GM23338 (cell line): ENCODE measurements around the gene PFN2. TPM values are rescaled to one million over a fixed set of nuclear protein-coding genes. Genes with fewer than 3 reads are reported as not detected.

Source experiments
- ATAC-seq: fragments of 200-7000 bp; cut with Tn5 transposase; 3 replicates; pipeline ENCODE4 v1.9.1; 2020
- DNase-seq: peaks from one replicate; pipeline ENCODE4 v3.0.0-alpha.2; 2015; ENCODE audit warnings: low spot score
- H2AFZ ChIP-seq: fragments of 200-600 bp; sonication (generic); 2 replicates; pipeline ENCODE4 v1.8.0; 2016; ENCODE audit warnings: antibody characterized with exemption, mild to moderate bottlenecking, moderate library complexity
- H3F3A ChIP-seq: fragments of 200-600 bp; sonication (generic); replicated peaks from 2 replicates; pipeline ENCODE4 v1.8.0; 2017; ENCODE audit warnings: antibody characterized with exemption, mixed run types, low read depth
- H3K27ac ChIP-seq: fragments of 200-600 bp; sonication (generic); 2 replicates; pipeline ENCODE4 v1.6.1; 2016; ENCODE audit warnings: low read depth
- H3K27me3 ChIP-seq: fragments of 200-600 bp; sonication (generic); 2 replicates; pipeline ENCODE4 v1.8.0; 2016; ENCODE audit warnings: mild to moderate bottlenecking, mixed run types, moderate library complexity; ENCODE audit not compliant: insufficient read depth
- H3K36me3 ChIP-seq: fragments of 200-600 bp; sonication (generic); 2 replicates; pipeline ENCODE4 v1.8.0; 2016; ENCODE audit warnings: mild to moderate bottlenecking; ENCODE audit not compliant: insufficient read depth
- H3K4me1 ChIP-seq: fragments of 200-600 bp; sonication (generic); 2 replicates; pipeline ENCODE4 v1.8.0; 2016; ENCODE audit warnings: mild to moderate bottlenecking, moderate library complexity; ENCODE audit not compliant: insufficient read depth
- H3K4me2 ChIP-seq: fragments of 200-600 bp; sonication (generic); 2 replicates; pipeline ENCODE4 v1.7.1; 2017; ENCODE audit warnings: mixed run types
- H3K4me3 ChIP-seq: fragments of 200-600 bp; sonication (generic); 2 replicates; pipeline ENCODE4 v1.6.1; 2016; ENCODE audit warnings: mixed run types
- H3K79me2 ChIP-seq: fragments of 200-600 bp; sonication (generic); replicated peaks from 2 replicates; pipeline ENCODE4 v1.8.0; 2017; ENCODE audit warnings: mild to moderate bottlenecking; ENCODE audit not compliant: insufficient read depth
- H3K9me2 ChIP-seq: fragments of 200-600 bp; sonication (generic); 2 replicates; pipeline ENCODE4 v1.8.0; 2017; ENCODE audit not compliant: insufficient read depth
- H4K20me1 ChIP-seq: fragments of 200-600 bp; sonication (generic); replicated peaks from 2 replicates; pipeline ENCODE4 v1.8.0; 2017; ENCODE audit warnings: mild to moderate bottlenecking; ENCODE audit not compliant: insufficient read depth
- H3K27ac Mint-ChIP-seq: 2 replicates; pipeline ENCODE4 v1.8.0; 2020; ENCODE audit warnings: inconsistent platforms, mild to moderate bottlenecking, moderate library complexity, mixed read lengths
- H3K27me3 Mint-ChIP-seq: 3 replicates; pipeline ENCODE4 v1.8.0; 2022; ENCODE audit warnings: low read depth, mild to moderate bottlenecking, moderate library complexity, mixed read lengths, inconsistent platforms; ENCODE audit not compliant: insufficient read depth, poor library complexity
- H3K36me3 Mint-ChIP-seq: 3 replicates; pipeline ENCODE4 v1.8.0; 2021; ENCODE audit warnings: low read depth, mild to moderate bottlenecking, inconsistent platforms, moderate library complexity, mixed read lengths
- H3K4me1 Mint-ChIP-seq: 3 replicates; pipeline ENCODE4 v1.8.0; 2020; ENCODE audit warnings: mild to moderate bottlenecking, inconsistent platforms, mixed read lengths
- H3K4me3 Mint-ChIP-seq: 3 replicates; pipeline ENCODE4 v1.8.0; 2021; ENCODE audit warnings: moderate library complexity, mild to moderate bottlenecking, inconsistent platforms, mixed read lengths
- H3K9me3 Mint-ChIP-seq: 3 replicates; pipeline ENCODE4 v1.8.0; 2020; ENCODE audit warnings: moderate library complexity, mild to moderate bottlenecking, inconsistent platforms, mixed read lengths
- CREB1 ChIP-seq: fragments of 250-450 bp; sonication (Bioruptor Pico); IDR thresholded peaks from 2 replicates; pipeline ENCODE4 v1.5.0; 2020; ENCODE audit warnings: low read depth, mild to moderate bottlenecking, moderate library complexity
- EZH2 ChIP-seq: fragments of 200-600 bp; sonication (generic); IDR thresholded peaks from one replicate; pipeline ENCODE4 v1.8.0; 2017; ENCODE audit warnings: antibody characterized with exemption, mild to moderate bottlenecking, low read depth; ENCODE audit not compliant: unreplicated experiment
- EZH2phosphoT487 ChIP-seq: fragments of 200-600 bp; sonication (generic); IDR thresholded peaks from one replicate; pipeline ENCODE4 v1.8.1; 2018; ENCODE audit warnings: antibody characterized with exemption; ENCODE audit not compliant: unreplicated experiment
- JUNB ChIP-seq: IDR thresholded peaks from one replicate; pipeline ENCODE4 v1.6.1; 2016; ENCODE audit warnings: antibody characterized with exemption; ENCODE audit not compliant: unreplicated experiment
- NANOG ChIP-seq: IDR thresholded peaks from 2 replicates; pipeline ENCODE4 v1.6.1; 2016; ENCODE audit warnings: antibody characterized with exemption, borderline replicate concordance
- POLR2AphosphoS5 ChIP-seq: IDR thresholded peaks from 2 replicates; pipeline ENCODE4 v1.6.1; 2016; ENCODE audit warnings: antibody characterized with exemption, low read depth
- STAT1 ChIP-seq: IDR thresholded peaks from one replicate; pipeline ENCODE4 v1.6.1; 2016; ENCODE audit warnings: antibody characterized with exemption; ENCODE audit not compliant: unreplicated experiment
- ZNF114 ChIP-seq: fragments of 250-450 bp; sonication (Bioruptor Pico); IDR thresholded peaks from 2 replicates; pipeline ENCODE4 v1.5.0; 2020; ENCODE audit warnings: mild to moderate bottlenecking, moderate library complexity
- ZNF331 ChIP-seq: fragments of 250-450 bp; sonication (Bioruptor Pico); IDR thresholded peaks from 2 replicates; pipeline ENCODE4 v1.5.0; 2020; ENCODE audit warnings: low read depth, mild to moderate bottlenecking, moderate library complexity
- polyA plus RNA-seq: library from polyadenylated mRNA; unstranded; fragments of >200 nt; fragmentation: Nextera tagmentation; extraction: Ambion mirVana; gene quantifications from 2 replicates; pipeline ENCODE4 v1.2.1, GENCODE V29; 2016
- total RNA-seq: library from RNA; depleted of rRNA; stranded (reverse); fragments of >200 nt; shearing (Covaris generic); gene quantifications from 2 replicates; pipeline ENCODE4 v1.2.3, GENCODE V29; 2014
- TF ChIP-seq, protein P1 (sequence below): fragments of 250-450 bp; sonication (Bioruptor Pico); IDR thresholded peaks from 2 replicates; pipeline ENCODE4 v1.5.0; 2020; ENCODE audit warnings: mild to moderate bottlenecking, moderate library complexity
- TF ChIP-seq, protein P2 (sequence below): IDR thresholded peaks from one replicate; pipeline ENCODE4 v1.6.1; 2018; ENCODE audit warnings: antibody characterized with exemption; ENCODE audit not compliant: unreplicated experiment
- TF ChIP-seq, protein P3 (sequence below): IDR thresholded peaks from 2 replicates; pipeline ENCODE4 v1.6.1; 2016; ENCODE audit warnings: antibody characterized with exemption
- TF ChIP-seq, protein P4 (sequence below), 2 experiments: fragments of 200-600 bp in 1 of 2; sonication (generic) in 1 of 2; conservative IDR thresholded peaks; 2 replicates each; pipeline versions ENCODE4 v1.5.1 to v1.6.1; 2016 to 2017; ENCODE audit warnings: antibody characterized with exemption in 2 of 2, low read depth in 2 of 2, mild to moderate bottlenecking in 2 of 2, moderate library complexity in 1 of 2

Gene PFN2
- total and polyA plus RNA-seq, 2 experiments from 2014 or later = 183 to 212 TPM

DNA sequence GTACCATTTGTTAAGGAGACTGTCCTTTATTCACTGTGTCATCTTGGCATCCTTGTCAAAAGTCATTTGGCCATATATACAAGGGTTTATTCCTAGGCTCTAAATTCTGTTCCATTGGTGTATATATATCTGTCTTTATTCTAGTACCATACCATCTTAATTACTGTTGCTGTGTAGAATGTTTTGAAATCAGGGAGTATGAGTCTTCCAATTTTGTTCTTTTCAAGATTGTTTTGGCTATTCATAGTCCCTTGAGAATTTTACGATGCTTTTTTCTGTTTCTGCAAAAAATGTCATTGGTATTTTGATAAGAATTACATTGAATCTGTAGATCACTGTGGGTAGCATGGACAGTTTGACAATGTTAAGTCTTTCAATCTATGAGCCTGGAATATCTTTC, 28.7 kb downstream of the PFN2 start:
- peaks cover 49% of the 10 kb centered on the region for H3K36me3 Mint-ChIP-seq
- H3K9me3 Mint-ChIP-seq = peaks cover 44% of the 10 kb centered on the region
- Histone ChIP-seq H3K4me3 (no peak overlapping the region), H3K36me3 (peaks cover 19% of the 10 kb centered on the region), H3K4me1 (no peaks in the 10 kb centered on the region), H3K27ac (no peak overlapping the region), H3K9me2 (no peaks in the 10 kb centered on the region), H3K4me2 (no peak overlapping the region), H3K27me3 (no peaks in the 10 kb centered on the region), H4K20me1 (no peaks in the 10 kb centered on the region; the same call in 1 of the 2 replicates), H2AFZ (no peak overlapping the region), H3K79me2 (peaks cover 15% of the 10 kb centered on the region; the same call in 1 of the 2 replicates), H3F3A (no peaks in the 10 kb centered on the region)
- no peak overlapping the region for H3K27ac Mint-ChIP-seq
- peaks cover 2% of the 10 kb centered on the region for H3K27me3 Mint-ChIP-seq
- DNase-seq = no peak
- no peaks in the 10 kb centered on the region for H3K4me1 Mint-ChIP-seq
- ATAC-seq = no peak
- no peak overlapping the region for H3K4me3 Mint-ChIP-seq
- no peak for TF ChIP-seq POLR2AphosphoS5
- TF ChIP-seq CREB1 (CRISPR knock-in tag) = no peak
- no peak for TF ChIP-seq JUNB
- no peak for TF ChIP-seq EZH2
- no peak for TF ChIP-seq STAT1
- no peak for TF ChIP-seq ZNF114 (CRISPR knock-in tag)
- no peak for TF ChIP-seq NANOG
- TF ChIP-seq EZH2phosphoT487 = no peak
- TF ChIP-seq, protein P1, sequence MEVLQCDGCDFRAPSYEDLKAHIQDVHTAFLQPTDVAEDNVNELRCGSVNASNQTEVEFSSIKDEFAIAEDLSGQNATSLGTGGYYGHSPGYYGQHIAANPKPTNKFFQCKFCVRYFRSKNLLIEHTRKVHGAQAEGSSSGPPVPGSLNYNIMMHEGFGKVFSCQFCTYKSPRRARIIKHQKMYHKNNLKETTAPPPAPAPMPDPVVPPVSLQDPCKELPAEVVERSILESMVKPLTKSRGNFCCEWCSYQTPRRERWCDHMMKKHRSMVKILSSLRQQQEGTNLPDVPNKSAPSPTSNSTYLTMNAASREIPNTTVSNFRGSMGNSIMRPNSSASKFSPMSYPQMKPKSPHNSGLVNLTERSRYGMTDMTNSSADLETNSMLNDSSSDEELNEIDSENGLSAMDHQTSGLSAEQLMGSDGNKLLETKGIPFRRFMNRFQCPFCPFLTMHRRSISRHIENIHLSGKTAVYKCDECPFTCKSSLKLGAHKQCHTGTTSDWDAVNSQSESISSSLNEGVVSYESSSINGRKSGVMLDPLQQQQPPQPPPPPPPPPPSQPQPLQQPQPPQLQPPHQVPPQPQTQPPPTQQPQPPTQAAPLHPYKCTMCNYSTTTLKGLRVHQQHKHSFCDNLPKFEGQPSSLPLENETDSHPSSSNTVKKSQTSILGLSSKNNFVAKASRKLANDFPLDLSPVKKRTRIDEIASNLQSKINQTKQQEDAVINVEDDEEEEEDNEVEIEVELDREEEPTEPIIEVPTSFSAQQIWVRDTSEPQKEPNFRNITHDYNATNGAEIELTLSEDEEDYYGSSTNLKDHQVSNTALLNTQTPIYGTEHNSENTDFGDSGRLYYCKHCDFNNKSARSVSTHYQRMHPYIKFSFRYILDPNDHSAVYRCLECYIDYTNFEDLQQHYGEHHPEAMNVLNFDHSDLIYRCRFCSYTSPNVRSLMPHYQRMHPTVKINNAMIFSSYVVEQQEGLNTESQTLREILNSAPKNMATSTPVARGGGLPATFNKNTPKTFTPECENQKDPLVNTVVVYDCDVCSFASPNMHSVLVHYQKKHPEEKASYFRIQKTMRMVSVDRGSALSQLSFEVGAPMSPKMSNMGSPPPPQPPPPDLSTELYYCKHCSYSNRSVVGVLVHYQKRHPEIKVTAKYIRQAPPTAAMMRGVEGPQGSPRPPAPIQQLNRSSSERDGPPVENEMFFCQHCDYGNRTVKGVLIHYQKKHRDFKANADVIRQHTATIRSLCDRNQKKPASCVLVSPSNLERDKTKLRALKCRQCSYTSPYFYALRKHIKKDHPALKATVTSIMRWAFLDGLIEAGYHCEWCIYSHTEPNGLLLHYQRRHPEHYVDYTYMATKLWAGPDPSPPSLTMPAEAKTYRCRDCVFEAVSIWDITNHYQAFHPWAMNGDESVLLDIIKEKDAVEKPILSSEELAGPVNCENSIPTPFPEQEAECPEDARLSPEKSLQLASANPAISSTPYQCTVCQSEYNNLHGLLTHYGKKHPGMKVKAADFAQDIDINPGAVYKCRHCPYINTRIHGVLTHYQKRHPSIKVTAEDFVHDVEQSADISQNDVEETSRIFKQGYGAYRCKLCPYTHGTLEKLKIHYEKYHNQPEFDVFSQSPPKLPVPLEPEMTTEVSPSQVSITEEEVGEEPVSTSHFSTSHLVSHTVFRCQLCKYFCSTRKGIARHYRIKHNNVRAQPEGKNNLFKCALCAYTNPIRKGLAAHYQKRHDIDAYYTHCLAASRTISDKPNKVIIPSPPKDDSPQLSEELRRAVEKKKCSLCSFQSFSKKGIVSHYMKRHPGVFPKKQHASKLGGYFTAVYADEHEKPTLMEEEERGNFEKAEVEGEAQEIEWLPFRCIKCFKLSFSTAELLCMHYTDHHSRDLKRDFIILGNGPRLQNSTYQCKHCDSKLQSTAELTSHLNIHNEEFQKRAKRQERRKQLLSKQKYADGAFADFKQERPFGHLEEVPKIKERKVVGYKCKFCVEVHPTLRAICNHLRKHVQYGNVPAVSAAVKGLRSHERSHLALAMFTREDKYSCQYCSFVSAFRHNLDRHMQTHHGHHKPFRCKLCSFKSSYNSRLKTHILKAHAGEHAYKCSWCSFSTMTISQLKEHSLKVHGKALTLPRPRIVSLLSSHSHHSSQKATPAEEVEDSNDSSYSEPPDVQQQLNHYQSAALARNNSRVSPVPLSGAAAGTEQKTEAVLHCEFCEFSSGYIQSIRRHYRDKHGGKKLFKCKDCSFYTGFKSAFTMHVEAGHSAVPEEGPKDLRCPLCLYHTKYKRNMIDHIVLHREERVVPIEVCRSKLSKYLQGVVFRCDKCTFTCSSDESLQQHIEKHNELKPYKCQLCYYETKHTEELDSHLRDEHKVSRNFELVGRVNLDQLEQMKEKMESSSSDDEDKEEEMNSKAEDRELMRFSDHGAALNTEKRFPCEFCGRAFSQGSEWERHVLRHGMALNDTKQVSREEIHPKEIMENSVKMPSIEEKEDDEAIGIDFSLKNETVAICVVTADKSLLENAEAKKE (CRISPR knock-in tag) = no peak
- TF ChIP-seq ZNF331 (CRISPR knock-in tag) = no peak
- TF ChIP-seq, protein P2, sequence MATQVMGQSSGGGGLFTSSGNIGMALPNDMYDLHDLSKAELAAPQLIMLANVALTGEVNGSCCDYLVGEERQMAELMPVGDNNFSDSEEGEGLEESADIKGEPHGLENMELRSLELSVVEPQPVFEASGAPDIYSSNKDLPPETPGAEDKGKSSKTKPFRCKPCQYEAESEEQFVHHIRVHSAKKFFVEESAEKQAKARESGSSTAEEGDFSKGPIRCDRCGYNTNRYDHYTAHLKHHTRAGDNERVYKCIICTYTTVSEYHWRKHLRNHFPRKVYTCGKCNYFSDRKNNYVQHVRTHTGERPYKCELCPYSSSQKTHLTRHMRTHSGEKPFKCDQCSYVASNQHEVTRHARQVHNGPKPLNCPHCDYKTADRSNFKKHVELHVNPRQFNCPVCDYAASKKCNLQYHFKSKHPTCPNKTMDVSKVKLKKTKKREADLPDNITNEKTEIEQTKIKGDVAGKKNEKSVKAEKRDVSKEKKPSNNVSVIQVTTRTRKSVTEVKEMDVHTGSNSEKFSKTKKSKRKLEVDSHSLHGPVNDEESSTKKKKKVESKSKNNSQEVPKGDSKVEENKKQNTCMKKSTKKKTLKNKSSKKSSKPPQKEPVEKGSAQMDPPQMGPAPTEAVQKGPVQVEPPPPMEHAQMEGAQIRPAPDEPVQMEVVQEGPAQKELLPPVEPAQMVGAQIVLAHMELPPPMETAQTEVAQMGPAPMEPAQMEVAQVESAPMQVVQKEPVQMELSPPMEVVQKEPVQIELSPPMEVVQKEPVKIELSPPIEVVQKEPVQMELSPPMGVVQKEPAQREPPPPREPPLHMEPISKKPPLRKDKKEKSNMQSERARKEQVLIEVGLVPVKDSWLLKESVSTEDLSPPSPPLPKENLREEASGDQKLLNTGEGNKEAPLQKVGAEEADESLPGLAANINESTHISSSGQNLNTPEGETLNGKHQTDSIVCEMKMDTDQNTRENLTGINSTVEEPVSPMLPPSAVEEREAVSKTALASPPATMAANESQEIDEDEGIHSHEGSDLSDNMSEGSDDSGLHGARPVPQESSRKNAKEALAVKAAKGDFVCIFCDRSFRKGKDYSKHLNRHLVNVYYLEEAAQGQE = no peak
- TF ChIP-seq, protein P3, sequence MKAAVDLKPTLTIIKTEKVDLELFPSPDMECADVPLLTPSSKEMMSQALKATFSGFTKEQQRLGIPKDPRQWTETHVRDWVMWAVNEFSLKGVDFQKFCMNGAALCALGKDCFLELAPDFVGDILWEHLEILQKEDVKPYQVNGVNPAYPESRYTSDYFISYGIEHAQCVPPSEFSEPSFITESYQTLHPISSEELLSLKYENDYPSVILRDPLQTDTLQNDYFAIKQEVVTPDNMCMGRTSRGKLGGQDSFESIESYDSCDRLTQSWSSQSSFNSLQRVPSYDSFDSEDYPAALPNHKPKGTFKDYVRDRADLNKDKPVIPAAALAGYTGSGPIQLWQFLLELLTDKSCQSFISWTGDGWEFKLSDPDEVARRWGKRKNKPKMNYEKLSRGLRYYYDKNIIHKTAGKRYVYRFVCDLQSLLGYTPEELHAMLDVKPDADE = no peak
- TF ChIP-seq, protein P4, sequence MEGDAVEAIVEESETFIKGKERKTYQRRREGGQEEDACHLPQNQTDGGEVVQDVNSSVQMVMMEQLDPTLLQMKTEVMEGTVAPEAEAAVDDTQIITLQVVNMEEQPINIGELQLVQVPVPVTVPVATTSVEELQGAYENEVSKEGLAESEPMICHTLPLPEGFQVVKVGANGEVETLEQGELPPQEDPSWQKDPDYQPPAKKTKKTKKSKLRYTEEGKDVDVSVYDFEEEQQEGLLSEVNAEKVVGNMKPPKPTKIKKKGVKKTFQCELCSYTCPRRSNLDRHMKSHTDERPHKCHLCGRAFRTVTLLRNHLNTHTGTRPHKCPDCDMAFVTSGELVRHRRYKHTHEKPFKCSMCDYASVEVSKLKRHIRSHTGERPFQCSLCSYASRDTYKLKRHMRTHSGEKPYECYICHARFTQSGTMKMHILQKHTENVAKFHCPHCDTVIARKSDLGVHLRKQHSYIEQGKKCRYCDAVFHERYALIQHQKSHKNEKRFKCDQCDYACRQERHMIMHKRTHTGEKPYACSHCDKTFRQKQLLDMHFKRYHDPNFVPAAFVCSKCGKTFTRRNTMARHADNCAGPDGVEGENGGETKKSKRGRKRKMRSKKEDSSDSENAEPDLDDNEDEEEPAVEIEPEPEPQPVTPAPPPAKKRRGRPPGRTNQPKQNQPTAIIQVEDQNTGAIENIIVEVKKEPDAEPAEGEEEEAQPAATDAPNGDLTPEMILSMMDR (conservative IDR thresholded peaks at IDR 0.05; ENCODE audit: low read depth in 2 of 2) = no peak
